SK-N-SH treated with all-trans-retinoic acid at 6 μM for 48 hours (cell line): ENCODE results near the gene COL23A1.

Experiments
- ARNTL ChIP-seq: fragments of 450-650 bp; formaldehyde crosslinking; IDR thresholded peaks from 2 replicates; pipeline ENCODE4 v1.5.0; 2020; ENCODE audit warnings: low read depth, mild to moderate bottlenecking, moderate library complexity, borderline replicate concordance
- BACH2 ChIP-seq: fragments of 250-450 bp; sonication (Bioruptor Pico); IDR thresholded peaks from 2 replicates; pipeline ENCODE4 v1.9.0; 2021; ENCODE audit warnings: mild to moderate bottlenecking, borderline replicate concordance
- CREB5 ChIP-seq: fragments of 250-450 bp; sonication (Bioruptor Pico); IDR thresholded peaks from 2 replicates; pipeline ENCODE4 v1.5.1; 2020; ENCODE audit warnings: low read depth, mild to moderate bottlenecking, moderate library complexity
- CSDC2 ChIP-seq: fragments of 250-450 bp; sonication (Bioruptor Pico); IDR thresholded peaks from 2 replicates; pipeline ENCODE4 v1.5.0; 2020; ENCODE audit warnings: mild to moderate bottlenecking, moderate library complexity
- PATZ1 ChIP-seq: fragments of 250-450 bp; sonication (Bioruptor Pico); IDR thresholded peaks from 2 replicates; pipeline ENCODE4 v1.8.0; 2020; ENCODE audit warnings: mild to moderate bottlenecking, moderate library complexity, borderline replicate concordance
- RARB ChIP-seq: fragments of 250-450 bp; sonication (Bioruptor Pico); IDR thresholded peaks from 2 replicates; pipeline ENCODE4 v1.8.0; 2021; ENCODE audit warnings: mild to moderate bottlenecking, moderate library complexity
- SNAI2 ChIP-seq: fragments of 250-450 bp; sonication (Bioruptor Pico); IDR thresholded peaks from 2 replicates; pipeline ENCODE4 v1.5.0; 2020; ENCODE audit warnings: mild to moderate bottlenecking, moderate library complexity
- TCF4 ChIP-seq: fragments of 250-450 bp; sonication (Bioruptor Pico); IDR thresholded peaks from 2 replicates; pipeline ENCODE4 v1.8.0; 2021; ENCODE audit warnings: mild to moderate bottlenecking, moderate library complexity, borderline replicate concordance
- TSHZ2 ChIP-seq: fragments of 250-450 bp; sonication (Bioruptor Pico); IDR thresholded peaks from 2 replicates; pipeline ENCODE4 v1.5.0; 2020; ENCODE audit warnings: mild to moderate bottlenecking, moderate library complexity
- ZC3H10 ChIP-seq: fragments of 250-450 bp; sonication (Bioruptor Pico); IDR thresholded peaks from 2 replicates; pipeline ENCODE4 v1.5.1; 2021; ENCODE audit warnings: mild to moderate bottlenecking, moderate library complexity
- ZFP3 ChIP-seq: fragments of 250-450 bp; sonication (Bioruptor Pico); IDR thresholded peaks from 2 replicates; pipeline ENCODE4 v1.5.0; 2020; ENCODE audit warnings: mild to moderate bottlenecking, moderate library complexity
- ZFP30 ChIP-seq: fragments of 450-650 bp; formaldehyde crosslinking; IDR thresholded peaks from 2 replicates; pipeline ENCODE4 v1.5.0; 2022; ENCODE audit warnings: mild to moderate bottlenecking, moderate library complexity
- ZNF70 ChIP-seq: fragments of 450-650 bp; formaldehyde crosslinking; IDR thresholded peaks from 2 replicates; pipeline ENCODE4 v1.5.0; 2020; ENCODE audit warnings: mild to moderate bottlenecking, moderate library complexity

DNA sequence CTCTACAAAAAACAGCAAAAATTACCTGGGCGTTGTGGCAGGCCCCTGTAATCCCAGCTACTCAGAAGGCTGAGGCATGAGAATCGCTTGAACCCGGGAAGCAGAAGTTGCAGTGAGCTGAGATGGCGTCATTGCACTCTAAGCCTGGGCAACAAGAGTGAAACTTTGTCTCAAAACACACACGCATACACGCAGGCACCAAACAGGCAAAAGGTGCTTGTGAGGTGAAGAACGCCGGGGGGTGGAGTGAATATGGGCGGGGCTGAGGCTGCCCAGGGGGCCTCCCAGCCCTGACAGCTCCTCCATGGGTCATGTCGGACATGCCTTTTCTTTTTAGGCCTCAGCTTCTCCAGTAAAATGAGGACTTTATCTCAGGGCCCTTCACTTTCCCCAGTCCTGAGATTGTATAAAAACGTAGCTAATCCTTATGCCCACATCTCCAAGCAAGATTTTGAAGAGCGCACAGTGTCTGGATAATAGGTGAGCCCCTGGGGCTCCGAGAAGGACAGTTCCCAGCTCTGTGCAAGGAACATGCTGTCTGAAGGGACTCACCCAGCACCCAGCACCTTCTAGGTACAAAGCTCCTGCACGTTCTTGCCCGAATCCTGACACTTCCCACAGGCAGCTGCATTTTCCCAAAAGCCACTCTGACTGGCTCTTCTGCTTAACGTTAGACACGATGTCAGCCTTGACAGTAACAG, 168.3 kb downstream of the COL23A1 start:
- TF ChIP-seq PATZ1 (CRISPR knock-in tag) (no peak), ZC3H10 (CRISPR knock-in tag) (no peak), ZFP30 (no peak), CSDC2 (CRISPR knock-in tag) (no peak), ZNF70 (CRISPR knock-in tag) (no peak), CREB5 (no peak), SNAI2 (no peak), RARB (CRISPR knock-in tag) (no peak), TSHZ2 (CRISPR knock-in tag) (no peak), TCF4 (CRISPR knock-in tag) (no peak), ARNTL (CRISPR knock-in tag) (no peak), ZFP3 (no peak), BACH2 (CRISPR knock-in tag) (no peak)
